Activated naive CD8-positive, alpha-beta T cell treated with anti-CD3 and anti-CD28 coated beads, Interleukin-2, amount 10 ng/mL, durations not matched to agents 7 days and 5 days (primary cell): ENCODE results near the gene ABCF3. TPM values are rescaled to one million over a fixed set of nuclear protein-coding genes. Genes with fewer than 3 reads are reported as not detected.
A peak's percentile ranks its signal among the peaks of the same experiment; 100 is the strongest.

Source experiments
- ATAC-seq: fragments of 150-1000 bp; cut with Tn5 transposase; one replicate; pipeline ENCODE4 v1.10.0; 2021; ENCODE audit warnings: low read depth, moderate library complexity
- POLR2A ChIA-PET: fragments of 350-600 bp; sonication (Branson Sonifier 250); formaldehyde crosslinking; loops from one replicate; lab custom pipeline; 2021; ENCODE audit warnings: antibody characterized with exemption; lab: Charles Lee
- DNase-seq: peaks from one replicate; pipeline ENCODE4 v3.0.0; 2021
- H3K27ac Mint-ChIP-seq: one replicate; pipeline ENCODE4 v1.8.0; 2022; ENCODE audit warnings: mild to moderate bottlenecking, mixed read lengths
- H3K27me3 Mint-ChIP-seq: one replicate; pipeline ENCODE4 v1.8.0; 2022; ENCODE audit warnings: mild to moderate bottlenecking, moderate library complexity, mixed read lengths
- H3K36me3 Mint-ChIP-seq: one replicate; pipeline ENCODE4 v1.8.0; 2021; ENCODE audit warnings: mild to moderate bottlenecking, mixed read lengths
- H3K4me1 Mint-ChIP-seq: one replicate; pipeline ENCODE4 v1.8.0; 2021; ENCODE audit warnings: mixed read lengths
- H3K4me3 Mint-ChIP-seq: one replicate; pipeline ENCODE4 v1.8.0; 2022; ENCODE audit warnings: mild to moderate bottlenecking, moderate library complexity, mixed read lengths
- H3K9me3 Mint-ChIP-seq: one replicate; pipeline ENCODE4 v1.8.0; 2021; ENCODE audit warnings: mixed read lengths
- total RNA-seq, 2 experiments: library from RNA; stranded (reverse); gene quantifications; one replicate each; pipeline ENCODE4 v1.2.3, GENCODE V29; 2021

Gene ABCF3
- total RNA-seq, 2 experiments from 2014 or later: 68.6 to 76.3 TPM

DNA sequence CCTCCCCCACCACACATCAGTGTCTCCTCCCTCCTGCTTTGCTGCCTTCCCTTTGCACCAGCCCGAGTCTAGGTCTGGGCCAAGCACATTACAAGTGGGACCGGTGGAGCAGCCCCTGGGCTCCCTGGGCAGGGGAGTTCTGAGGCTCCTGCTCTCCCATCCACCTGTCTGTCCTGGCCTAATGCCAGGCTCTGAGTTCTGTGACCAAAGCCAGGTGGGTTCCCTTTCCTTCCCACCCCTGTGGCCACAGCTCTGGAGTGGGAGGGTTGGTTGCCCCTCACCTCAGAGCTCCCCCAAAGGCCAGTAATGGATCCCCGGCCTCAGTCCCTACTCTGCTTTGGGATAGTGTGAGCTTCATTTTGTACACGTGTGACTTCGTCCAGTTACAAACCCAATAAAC, 2.3 kb upstream of the ABCF3 start:
- Mint-ChIP-seq H3K4me3 (no peak overlapping the region), H3K36me3 (peaks cover 23% of the 10 kb centered on the region), H3K9me3 (no peaks in the 10 kb centered on the region), H3K4me1 (peaks cover 18% of the 10 kb centered on the region), H3K27ac (no peak overlapping the region), H3K27me3 (no peaks in the 10 kb centered on the region)
- POLR2A ChIA-PET: no interaction called here
- DNase-seq (no peak), ATAC-seq (no peak)

GRCh38 chr3:184184546-184185230, 1.3 kb upstream of the ABCF3 start:
- H3K27me3 Mint-ChIP-seq: no peaks in the 10 kb centered on the region
- H3K4me3 Mint-ChIP-seq: peak overlapping the region; percentile 98
- H3K9me3 Mint-ChIP-seq: no peaks in the 10 kb centered on the region
- H3K4me1 Mint-ChIP-seq: peaks cover 18% of the 10 kb centered on the region
- DNase-seq (no peak), ATAC-seq (no peak)
- POLR2A ChIA-PET: interaction anchor here (2.2 kb wide), 1 partner anchor 10 kb away, joined by 8 read pairs; no protein-coding TSS in a partner anchor
- H3K36me3 Mint-ChIP-seq: peaks cover 23% of the 10 kb centered on the region
- H3K27ac Mint-ChIP-seq: peak overlapping the region; percentile 94

GRCh38 chr3:184185461-184186183, 377 bp upstream of the ABCF3 start:
- peaks cover 21% of the 10 kb centered on the region for H3K36me3 Mint-ChIP-seq
- DNase-seq (peak; percentile 99), ATAC-seq (peak; percentile 94)

GRCh38 chr3:184186902-184187207, 856 bp downstream of the ABCF3 start:
- Mint-ChIP-seq H3K27ac (peak overlapping the region; percentile 94), H3K9me3 (no peaks in the 10 kb centered on the region), H3K36me3 (peaks cover 19% of the 10 kb centered on the region), H3K4me1 (peaks cover 18% of the 10 kb centered on the region), H3K4me3 (peak overlapping the region; percentile 98), H3K27me3 (no peaks in the 10 kb centered on the region)
- no peak for ATAC-seq
- POLR2A ChIA-PET: interaction anchor here (0.6 to 1.8 kb wide), 4 partner anchors 22 to 473 kb away, joined by 3 to 5 read pairs (median 4); partner anchors contain the start of gene EIF2B5
- no peak for DNase-seq

More at GRCh38 chr3:184185461-184186183, 377 bp upstream of the ABCF3 start:
- Mint-ChIP-seq H3K27me3 (no peaks in the 10 kb centered on the region), H3K4me3 (peak overlapping the region; percentile 98), H3K27ac (peak overlapping the region; percentile 94), H3K9me3 (no peaks in the 10 kb centered on the region), H3K4me1 (peaks cover 18% of the 10 kb centered on the region)
- POLR2A ChIA-PET: interaction anchor here (0.7 to 2.2 kb wide), 4 partner anchors 11 to 51 kb away, joined by 4 to 8 read pairs (median 4); no protein-coding TSS in a partner anchor

- no peaks in the 10 kb centered on the region for H3K27me3 Mint-ChIP-seq
- H3K4me1 Mint-ChIP-seq: peaks cover 18% of the 10 kb centered on the region
- ATAC-seq: no peak
- POLR2A ChIA-PET: no interaction called here
- H3K9me3 Mint-ChIP-seq: no peaks in the 10 kb centered on the region
- H3K36me3 Mint-ChIP-seq: peaks cover 24% of the 10 kb centered on the region
- no peak for DNase-seq
- H3K4me3 Mint-ChIP-seq: no peak overlapping the region
- H3K27ac Mint-ChIP-seq: no peak overlapping the region
These were observed 2.1 kb downstream of the ABCF3 start for GRCh38 chr3:184188080-184188479.

GRCh38 chr3:184189421-184189820, 3.4 kb downstream of the ABCF3 start:
- DNase-seq (no peak), ATAC-seq (no peak)
- Mint-ChIP-seq H3K27me3 (no peaks in the 10 kb centered on the region), H3K9me3 (no peaks in the 10 kb centered on the region), H3K4me1 (peaks cover 18% of the 10 kb centered on the region), H3K4me3 (no peak overlapping the region), H3K36me3 (peaks cover 21% of the 10 kb centered on the region), H3K27ac (no peak overlapping the region)
- POLR2A ChIA-PET: no interaction called here

- H3K36me3 Mint-ChIP-seq: peaks cover 19% of the 10 kb centered on the region
- DNase-seq (no peak), ATAC-seq (no peak)
- POLR2A ChIA-PET: no interaction called here
- peak overlapping the region; percentile 34 for H3K27ac Mint-ChIP-seq
- no peaks in the 10 kb centered on the region for H3K27me3 Mint-ChIP-seq
- no peak overlapping the region for H3K4me3 Mint-ChIP-seq
- H3K9me3 Mint-ChIP-seq: no peaks in the 10 kb centered on the region
- peaks cover 2% of the 10 kb centered on the region for H3K4me1 Mint-ChIP-seq
These were observed 6.9 kb downstream of the ABCF3 start for GRCh38 chr3:184192889-184193288.

DNA sequence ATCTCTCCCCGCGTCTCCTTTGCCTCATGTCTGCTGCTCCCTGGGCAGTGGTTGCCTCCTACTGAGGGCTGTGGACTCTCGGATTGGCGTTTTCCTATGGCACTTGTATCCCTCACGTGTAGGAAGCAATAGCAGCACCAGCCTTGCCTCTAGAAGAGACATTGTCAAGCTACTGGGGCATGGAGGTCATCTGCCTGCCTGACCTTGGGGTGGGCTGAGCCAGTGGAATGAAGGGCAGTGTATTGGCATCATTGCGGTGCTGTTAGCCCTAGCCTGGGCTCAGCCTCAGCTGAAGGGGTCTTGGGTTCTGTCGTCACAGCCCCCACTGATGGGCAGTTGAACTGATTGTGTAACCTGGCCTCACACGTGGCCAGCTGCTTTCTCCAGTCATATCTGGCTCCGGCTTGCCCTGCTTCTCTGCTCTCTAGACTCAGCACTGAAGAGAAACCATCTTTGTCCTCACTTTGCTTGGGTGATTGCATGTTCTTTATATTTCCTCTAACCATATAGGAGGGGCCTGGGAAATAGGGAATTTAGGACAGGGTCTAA, 8.1 kb downstream of the ABCF3 start:
- H3K27ac Mint-ChIP-seq: no peak overlapping the region
- no peak for DNase-seq
- no peak for ATAC-seq
- POLR2A ChIA-PET: no interaction called here
- H3K36me3 Mint-ChIP-seq: peaks cover 18% of the 10 kb centered on the region
- no peak overlapping the region for H3K4me3 Mint-ChIP-seq
- H3K9me3 Mint-ChIP-seq: no peaks in the 10 kb centered on the region
- no peaks in the 10 kb centered on the region for H3K27me3 Mint-ChIP-seq
- H3K4me1 Mint-ChIP-seq: no peaks in the 10 kb centered on the region

DNA sequence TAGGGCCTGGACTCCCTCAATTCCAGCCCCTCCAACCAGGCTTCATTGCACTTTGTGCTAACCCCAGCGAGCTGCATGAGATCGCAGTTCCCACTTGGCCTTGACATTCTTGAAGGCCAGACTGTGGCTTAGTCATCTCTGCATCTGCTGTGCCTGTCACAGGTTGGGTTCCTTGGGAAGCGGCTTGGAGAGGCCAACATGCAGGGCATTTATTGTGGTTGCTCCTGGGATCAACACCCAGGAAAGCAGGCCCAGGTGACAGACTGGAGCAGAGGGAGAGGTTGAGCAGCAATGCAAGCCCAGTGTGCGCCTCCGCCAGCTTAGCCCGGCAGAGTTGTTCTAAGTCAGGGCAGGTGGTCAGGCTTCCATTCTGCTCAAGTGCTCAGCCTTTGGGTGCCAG, 10.5 kb downstream of the ABCF3 start:
- H3K4me3 Mint-ChIP-seq: no peak overlapping the region
- H3K27ac Mint-ChIP-seq: no peak overlapping the region
- no peaks in the 10 kb centered on the region for H3K9me3 Mint-ChIP-seq
- ATAC-seq (no peak), DNase-seq (no peak)
- H3K4me1 Mint-ChIP-seq: no peaks in the 10 kb centered on the region
- POLR2A ChIA-PET: interaction anchor here (1.3 kb wide), 1 partner anchor 9 kb away, joined by 3 read pairs; no protein-coding TSS in a partner anchor
- no peaks in the 10 kb centered on the region for H3K27me3 Mint-ChIP-seq
- H3K36me3 Mint-ChIP-seq: peaks cover 9% of the 10 kb centered on the region

- Mint-ChIP-seq H3K4me1 (no peaks in the 10 kb centered on the region), H3K36me3 (peaks cover 1% of the 10 kb centered on the region), H3K9me3 (no peaks in the 10 kb centered on the region), H3K27ac (no peak overlapping the region), H3K4me3 (no peak overlapping the region), H3K27me3 (no peaks in the 10 kb centered on the region)
- no peak for ATAC-seq
- no peak for DNase-seq
- POLR2A ChIA-PET: interaction anchor here (0.7 kb wide), 2 partner anchors 57 to 64 kb away, joined by 3 to 4 read pairs; partner anchors contain the start of gene EIF2B5
These were observed 12.5 kb downstream of the ABCF3 start for GRCh38 chr3:184198509-184198908.

GRCh38 chr3:184200825-184201224, 14.8 kb downstream of the ABCF3 start:
- H3K4me1 Mint-ChIP-seq: no peaks in the 10 kb centered on the region
- peaks cover 4% of the 10 kb centered on the region for H3K27me3 Mint-ChIP-seq
- POLR2A ChIA-PET: no interaction called here
- peaks cover 1% of the 10 kb centered on the region for H3K36me3 Mint-ChIP-seq
- no peak for ATAC-seq
- no peaks in the 10 kb centered on the region for H3K9me3 Mint-ChIP-seq
- no peak for DNase-seq
- no peak overlapping the region for H3K4me3 Mint-ChIP-seq
- no peak overlapping the region for H3K27ac Mint-ChIP-seq

DNA sequence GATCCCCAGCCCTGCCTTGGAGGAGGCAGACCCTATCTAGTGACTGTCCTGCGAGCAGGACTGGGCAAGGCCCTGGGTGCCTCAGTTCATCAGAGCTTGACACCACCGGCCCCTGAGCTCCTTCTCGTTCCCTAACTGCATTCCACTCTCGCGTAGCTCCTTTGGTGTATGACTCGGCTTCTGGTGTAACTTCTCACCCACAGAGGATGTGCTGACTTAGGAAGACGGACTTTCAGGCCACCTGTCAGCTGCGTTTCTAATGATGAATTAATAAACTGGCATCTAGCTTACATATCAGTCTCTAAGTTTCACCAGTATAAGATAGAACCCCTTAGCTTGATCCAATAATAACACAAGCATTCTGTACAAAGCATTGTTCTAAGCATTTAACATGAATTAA, 17.5 kb downstream of the ABCF3 start:
- DNase-seq (no peak), ATAC-seq (no peak)
- H3K36me3 Mint-ChIP-seq: no peaks in the 10 kb centered on the region
- H3K9me3 Mint-ChIP-seq: no peaks in the 10 kb centered on the region
- POLR2A ChIA-PET: interaction anchor here (0.9 kb wide), 1 partner anchor 68 kb away, joined by 3 read pairs; the partner anchor contains the start of gene EIF2B5
- H3K27me3 Mint-ChIP-seq: peaks cover 13% of the 10 kb centered on the region
- H3K4me1 Mint-ChIP-seq: no peaks in the 10 kb centered on the region
- no peak overlapping the region for H3K4me3 Mint-ChIP-seq
- H3K27ac Mint-ChIP-seq: no peak overlapping the region

- ATAC-seq: no peak
- POLR2A ChIA-PET: no interaction called here
- Mint-ChIP-seq H3K9me3 (no peaks in the 10 kb centered on the region), H3K36me3 (no peaks in the 10 kb centered on the region), H3K27me3 (peaks cover 20% of the 10 kb centered on the region), H3K27ac (no peak overlapping the region), H3K4me3 (no peak overlapping the region), H3K4me1 (no peaks in the 10 kb centered on the region)
- no peak for DNase-seq
These were observed 23.3 kb downstream of the ABCF3 start for GRCh38 chr3:184209146-184209923.
